ENCODE data around the gene ENPP1.
"Not testable (repeated sequence)": the region's sequence is repeated elsewhere in the genome, so short reads cannot be mapped to it uniquely, and the experiment has no call there.

ENPP1 gene

GRCh38 chr6:131831392-131831791 lies 23.6 kb downstream of the ENPP1 start:
- DNase-seq (ENCODE audit: low spot score), result no peak

- DNase-seq (ENCODE audit: low spot score), result no peak
These were observed 24.1 kb downstream of the ENPP1 start for GRCh38 chr6:131831886-131832285.

- no peak for DNase-seq (ENCODE audit: low spot score)
These were observed 24.5 kb downstream of the ENPP1 start for GRCh38 chr6:131832363-131832762.

- no peak for DNase-seq (ENCODE audit: low spot score)
These were observed 30.2 kb downstream of the ENPP1 start for GRCh38 chr6:131838051-131838450.

GRCh38 chr6:131839388-131839787 lies 31.6 kb downstream of the ENPP1 start:
- no peak for DNase-seq (ENCODE audit: low spot score)

- DNase-seq (ENCODE audit: low spot score), result no peak
These were observed 32.6 kb downstream of the ENPP1 start for GRCh38 chr6:131840441-131840840.

- no peak for DNase-seq (ENCODE audit: low spot score)
These were observed 33.2 kb downstream of the ENPP1 start for GRCh38 chr6:131840936-131841583.

GRCh38 chr6:131843768-131844167 lies 35.9 kb downstream of the ENPP1 start:
- DNase-seq (ENCODE audit: low spot score), result no peak

- DNase-seq (ENCODE audit: low spot score), result no peak
These were observed 36.5 kb downstream of the ENPP1 start for GRCh38 chr6:131844243-131844841.

- DNase-seq (ENCODE audit: low spot score), result no peak
These were observed 38.3 kb downstream of the ENPP1 start for GRCh38 chr6:131846023-131846663.

- no peak for DNase-seq (ENCODE audit: low spot score)
These were observed 39.1 kb downstream of the ENPP1 start for GRCh38 chr6:131846905-131847304.

GRCh38 chr6:131849799-131850198 lies 42.0 kb downstream of the ENPP1 start:
- no peak for DNase-seq (ENCODE audit: low spot score)

GRCh38 chr6:131851049-131851769 lies 43.4 kb downstream of the ENPP1 start:
- no peak for DNase-seq (ENCODE audit: low spot score)

- DNase-seq (ENCODE audit: low spot score), result no peak
These were observed 44.4 kb downstream of the ENPP1 start for GRCh38 chr6:131852200-131852599.

GRCh38 chr6:131854803-131855202 lies 47.0 kb downstream of the ENPP1 start:
- DNase-seq (ENCODE audit: low spot score), result no peak

- DNase-seq (ENCODE audit: low spot score), result no peak
These were observed 51.1 kb downstream of the ENPP1 start for GRCh38 chr6:131858765-131859415.

- DNase-seq (ENCODE audit: low spot score), result not testable (repeated sequence)
These were observed 51.8 kb downstream of the ENPP1 start for GRCh38 chr6:131859658-131860057.

- DNase-seq (ENCODE audit: low spot score), result no peak
These were observed 53.6 kb downstream of the ENPP1 start for GRCh38 chr6:131861381-131861780.

- DNase-seq (ENCODE audit: low spot score), result no peak
These were observed 54.7 kb downstream of the ENPP1 start for GRCh38 chr6:131862476-131862875.

- no peak for DNase-seq (ENCODE audit: low spot score)
These were observed 59.9 kb downstream of the ENPP1 start for GRCh38 chr6:131867744-131868143.

- no peak for DNase-seq (ENCODE audit: low spot score)
These were observed 61.0 kb downstream of the ENPP1 start for GRCh38 chr6:131868836-131869235.

- no peak for DNase-seq (ENCODE audit: low spot score)
These were observed 67.8 kb downstream of the ENPP1 start for GRCh38 chr6:131875647-131876046.
